PC-9 (cell line): ENCODE data around the gene PHF19. TPM values are rescaled to one million over a fixed set of nuclear protein-coding genes. Genes with fewer than 3 reads are reported as not detected.

Source experiments
- BruUV-seq: library from RNA; stranded (reverse); fragments of 400-500 nt; replicated peaks from 2 replicates; lab custom pipeline; 2021; lab: Mats Ljungman, UMichigan
- CTCF ChIA-PET: fragments of 300-600 bp; sonication (Branson Sonifier 250); formaldehyde crosslinking; loops from one replicate; lab custom pipeline; 2022; ENCODE audit warnings: antibody characterized with exemption; lab: Charles Lee
- POLR2A ChIA-PET: fragments of 300-600 bp; sonication (Branson Sonifier 250); formaldehyde crosslinking; loops from one replicate; lab custom pipeline; 2022; ENCODE audit warnings: antibody characterized with exemption; ENCODE audit not compliant: unreplicated experiment; lab: Charles Lee
- DNase-seq, 2 experiments: peaks; one replicate each; pipeline versions ENCODE4 v3.0.0 to v3.0.0-alpha.2; 2015 to 2022; ENCODE audit warnings: mixed read lengths in 1 of 2
- H2AFZ ChIP-seq: fragments of 200-600 bp; sonication (generic); 2 replicates; pipeline ENCODE4 v1.8.1; 2017; ENCODE audit warnings: antibody characterized with exemption
- H3F3A ChIP-seq: fragments of 200-600 bp; sonication (generic); 2 replicates; pipeline ENCODE4 v1.8.1; 2017; ENCODE audit warnings: antibody characterized with exemption, mild to moderate bottlenecking, low read depth; ENCODE audit not compliant: insufficient read depth
- H3K27ac ChIP-seq: fragments of 200-600 bp; sonication (generic); 2 replicates; pipeline ENCODE4 v1.6.1; 2016; ENCODE audit warnings: mixed run types
- H3K27me3 ChIP-seq: fragments of 200-600 bp; sonication (generic); 2 replicates; pipeline ENCODE4 v1.6.1; 2016; ENCODE audit warnings: low read depth, mixed run types; ENCODE audit not compliant: insufficient read depth
- H3K36me3 ChIP-seq: fragments of 200-600 bp; sonication (generic); 2 replicates; pipeline ENCODE4 v1.6.1; 2016; ENCODE audit warnings: low read depth, mixed run types
- H3K4me1 ChIP-seq: fragments of 200-600 bp; sonication (generic); replicated peaks from 2 replicates; pipeline ENCODE4 v1.6.1; 2016; ENCODE audit warnings: mixed run types; ENCODE audit not compliant: insufficient read depth
- H3K4me2 ChIP-seq: fragments of 200-600 bp; sonication (generic); 2 replicates; pipeline ENCODE4 v1.6.1; 2017; ENCODE audit warnings: mixed run types
- H3K4me3 ChIP-seq: fragments of 200-600 bp; sonication (generic); 2 replicates; pipeline ENCODE4 v1.6.1; 2016; ENCODE audit warnings: mixed run types
- H3K79me2 ChIP-seq: fragments of 200-600 bp; sonication (generic); 2 replicates; pipeline ENCODE4 v1.6.1; 2017; ENCODE audit warnings: low read depth, mixed run types
- H3K9me2 ChIP-seq: fragments of 200-600 bp; sonication (generic); 2 replicates; pipeline ENCODE4 v1.8.1; 2017; ENCODE audit warnings: mild to moderate bottlenecking; ENCODE audit not compliant: insufficient read depth
- H3K9me3 ChIP-seq: fragments of 200-600 bp; sonication (generic); 2 replicates; pipeline ENCODE4 v1.8.1; 2016; ENCODE audit warnings: low read depth; ENCODE audit not compliant: insufficient read depth
- H4K20me1 ChIP-seq: fragments of 200-600 bp; sonication (generic); 2 replicates; pipeline ENCODE4 v1.8.1; 2017; ENCODE audit not compliant: insufficient read depth
- CTCF ChIP-seq: fragments of 200-600 bp; sonication (generic); conservative IDR thresholded peaks from 2 replicates; pipeline ENCODE4 v1.6.1; 2017; ENCODE audit warnings: mixed run types, antibody characterized with exemption, mild to moderate bottlenecking, moderate library complexity
- EZH2 ChIP-seq: fragments of 200-600 bp; sonication (generic); IDR thresholded peaks from 2 replicates; pipeline ENCODE4 v1.8.0; 2017; ENCODE audit warnings: antibody characterized with exemption, low read depth
- intact Hi-C: fragments of 100-400 bp; cut with micrococcal nuclease; formaldehyde crosslinking; loops from one replicate; pipeline ENCODE4 v1.10.0; 2022; ENCODE audit not compliant: unreplicated experiment
- total RNA-seq: library from RNA; stranded (reverse); gene quantifications from 2 replicates; pipeline ENCODE4 v1.2.3, GENCODE V29; 2021

PHF19 gene
- total RNA-seq, 1 experiment from 2014 or later: 72.9 TPM

DNA sequence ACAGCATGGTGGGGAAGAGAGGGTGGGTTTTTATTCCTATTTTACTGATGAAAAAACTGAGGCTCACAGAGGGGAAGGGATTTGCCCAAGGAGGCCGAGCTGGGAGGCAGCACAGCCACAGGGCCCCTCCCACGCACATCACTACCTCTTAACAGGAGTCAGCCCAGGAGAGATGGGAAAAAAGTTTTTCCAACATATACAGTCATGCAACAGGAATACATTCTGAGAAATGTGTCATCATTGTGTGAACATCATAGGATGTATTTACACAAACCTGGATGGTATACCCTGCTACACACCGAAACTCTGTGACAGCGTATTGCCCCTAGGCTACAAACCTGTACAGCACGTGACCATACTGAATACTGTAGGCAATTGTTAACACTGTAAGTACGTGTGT, 38.0 kb upstream of the PHF19 start:
- Histone ChIP-seq H3K27me3 (no peaks in the 10 kb centered on the region), H4K20me1 (no peaks in the 10 kb centered on the region), H3K9me2 (no peaks in the 10 kb centered on the region), H3K27ac (no peak overlapping the region), H3F3A (no peaks in the 10 kb centered on the region), H3K4me1 (peaks cover 7% of the 10 kb centered on the region), H3K4me3 (no peak overlapping the region), H3K79me2 (no peaks in the 10 kb centered on the region), H3K4me2 (no peak overlapping the region), H3K36me3 (no peaks in the 10 kb centered on the region), H3K9me3 (no peaks in the 10 kb centered on the region), H2AFZ (no peak overlapping the region)
- intact Hi-C loops: no loop called here
- no peak for DNase-seq
- ChIA-PET POLR2A (no interaction called here), CTCF (no interaction called here)
- BruUV-seq: no TSS peak
- TF ChIP-seq CTCF (no peak), EZH2 (no peak)

DNA sequence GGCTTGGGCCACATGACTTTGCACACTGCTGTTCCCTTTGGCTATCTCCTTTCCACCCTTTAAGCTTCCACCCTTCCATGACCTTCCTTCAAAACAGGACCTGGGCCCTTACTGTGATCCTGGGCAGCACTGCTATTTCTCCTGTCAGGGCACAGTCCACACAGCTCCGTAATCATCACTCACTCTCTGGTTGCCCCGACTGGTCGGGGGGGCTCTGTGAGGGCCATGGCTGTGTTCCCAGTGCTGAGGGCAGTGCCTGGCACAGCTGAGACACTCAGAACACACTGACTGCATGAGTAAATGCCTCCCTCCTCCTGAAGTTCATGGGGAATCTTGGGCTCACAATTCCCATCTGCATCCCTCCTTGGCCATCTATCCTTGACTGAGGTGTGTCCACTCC, 37.4 kb upstream of the PHF19 start:
- Histone ChIP-seq H3K27me3 (no peaks in the 10 kb centered on the region), H3K36me3 (no peaks in the 10 kb centered on the region), H3K27ac (no peak overlapping the region), H3K4me3 (no peak overlapping the region), H3K9me3 (no peaks in the 10 kb centered on the region), H4K20me1 (no peaks in the 10 kb centered on the region), H3F3A (no peaks in the 10 kb centered on the region), H3K9me2 (no peaks in the 10 kb centered on the region), H3K79me2 (no peaks in the 10 kb centered on the region), H3K4me1 (peaks cover 7% of the 10 kb centered on the region), H3K4me2 (no peak overlapping the region), H2AFZ (no peak overlapping the region)
- TF ChIP-seq EZH2 (no peak), CTCF (no peak)
- CTCF ChIA-PET: no interaction called here
- intact Hi-C loops: no loop called here
- no peak for DNase-seq
- POLR2A ChIA-PET: no interaction called here
- BruUV-seq: no TSS peak

GRCh38 chr9:120913647-120914264, 36.8 kb upstream of the PHF19 start:
- no peak overlapping the region for H2AFZ ChIP-seq
- H3F3A ChIP-seq: no peaks in the 10 kb centered on the region
- no TSS peak for BruUV-seq
- H3K4me3 ChIP-seq: no peak overlapping the region
- H4K20me1 ChIP-seq: no peaks in the 10 kb centered on the region
- no peak overlapping the region for H3K27ac ChIP-seq
- H3K27me3 ChIP-seq: no peaks in the 10 kb centered on the region
- ChIA-PET CTCF (no interaction called here), POLR2A (no interaction called here)
- TF ChIP-seq EZH2 (no peak), CTCF (no peak)
- no peaks in the 10 kb centered on the region for H3K9me2 ChIP-seq
- H3K9me3 ChIP-seq: no peaks in the 10 kb centered on the region
- H3K79me2 ChIP-seq: no peaks in the 10 kb centered on the region
- intact Hi-C loops: no loop called here
- DNase-seq: peak in 1 of 2 experiments; percentile 22
- H3K4me1 ChIP-seq: peaks cover 7% of the 10 kb centered on the region
- no peak overlapping the region for H3K4me2 ChIP-seq
- H3K36me3 ChIP-seq: no peaks in the 10 kb centered on the region
